DOHH2 (cell line): ENCODE data around the gene PTPN5.

ENCODE experiments used
- CTCF ChIP-seq: fragments of 200-600 bp; sonication (generic); IDR thresholded peaks from one replicate; pipeline ENCODE4 v1.5.1; 2014; ENCODE audit warnings: antibody characterized with exemption, mild to moderate bottlenecking, low read depth, low read length; ENCODE audit not compliant: poor library complexity, severe bottlenecking
- EZH2phosphoT487 ChIP-seq: fragments of 200-600 bp; sonication (generic); IDR thresholded peaks from 2 replicates; pipeline ENCODE4 v1.6.1; 2017; ENCODE audit warnings: borderline replicate concordance, mild to moderate bottlenecking, antibody characterized with exemption, low read length, moderate library complexity, mixed read lengths

GRCh38 chr11:18697576-18697975, 94.0 kb downstream of the PTPN5 start:
- TF ChIP-seq CTCF (no peak), EZH2phosphoT487 (no peak)
